ENCODE data around the gene AGAP2. TPM values are rescaled to one million over a fixed set of nuclear protein-coding genes. Genes with fewer than 3 reads are reported as not detected.

The AGAP2 gene
- total RNA-seq, 1 experiment from 2014 or later: 0.19 TPM

- Mint-ChIP-seq H3K27me3 (ENCODE audit: insufficient read depth, unreplicated experiment) (no peaks in the 10 kb centered on the region), H3K9me3 (ENCODE audit: unreplicated experiment) (no peaks in the 10 kb centered on the region), H3K4me1 (ENCODE audit: insufficient read depth, unreplicated experiment) (peaks cover 18% of the 10 kb centered on the region), H3K4me3 (ENCODE audit: unreplicated experiment) (no peak overlapping the region), H3K36me3 (ENCODE audit: insufficient read depth, unreplicated experiment) (peaks cover 25% of the 10 kb centered on the region), H3K27ac (ENCODE audit: low read depth, unreplicated experiment) (no peak overlapping the region)
- no TSS peak for BruUV-seq (replicated peaks)
- no peak for TF ChIP-seq CTCF (IDR thresholded peaks at IDR 0.05; ENCODE audit: unreplicated experiment)
- no peak for DNase-seq (ENCODE audit: unreplicated experiment)
- intact Hi-C loops (cut with micrococcal nuclease): no loop called here
- ChIA-PET POLR2A (interaction anchor here (1.2 to 2.0 kb wide), 2 partner anchors 14 to 23 kb away, joined by 3 to 8 read pairs; partner anchors contain the start of gene TSFM), CTCF (interaction anchor here (0.5 to 2.3 kb wide), 6 partner anchors 8 to 207 kb away, joined by 3 to 13 read pairs (median 4); partner anchors contain the start of gene CDK4)
These were observed 21.9 kb upstream of the AGAP2 start for GRCh38 chr12:57760347-57760982.

- H3K4me3 Mint-ChIP-seq (ENCODE audit: unreplicated experiment): no peak overlapping the region
- TF ChIP-seq CTCF (IDR thresholded peaks at IDR 0.05; ENCODE audit: unreplicated experiment): peak; percentile 33
- no peaks in the 10 kb centered on the region for H3K9me3 Mint-ChIP-seq (ENCODE audit: unreplicated experiment)
- CTCF ChIA-PET: interaction anchor here (0.6 to 2.3 kb wide), 20 partner anchors 8 to 1176 kb away, joined by 3 to 13 read pairs (median 4); partner anchors contain the start of genes EEF1AKMT3 and METTL1
- no peaks in the 10 kb centered on the region for H3K27me3 Mint-ChIP-seq (ENCODE audit: insufficient read depth, unreplicated experiment)
- no peak overlapping the region for H3K27ac Mint-ChIP-seq (ENCODE audit: low read depth, unreplicated experiment)
- DNase-seq (ENCODE audit: unreplicated experiment): peak; percentile 63
- peaks cover 21% of the 10 kb centered on the region for H3K4me1 Mint-ChIP-seq (ENCODE audit: insufficient read depth, unreplicated experiment)
- intact Hi-C loops (cut with micrococcal nuclease): no loop called here
- H3K36me3 Mint-ChIP-seq (ENCODE audit: insufficient read depth, unreplicated experiment): peaks cover 25% of the 10 kb centered on the region
- POLR2A ChIA-PET: interaction anchor here (0.6 to 2.0 kb wide), 5 partner anchors 13 to 49 kb away, joined by 3 to 8 read pairs (median 3); partner anchors contain the start of genes EEF1AKMT3, METTL1, TSFM and TSPAN31
- BruUV-seq (replicated peaks): no TSS peak
These were observed 20.9 kb upstream of the AGAP2 start for GRCh38 chr12:57759360-57759980.

- no peak overlapping the region for H3K27ac Mint-ChIP-seq (ENCODE audit: low read depth, unreplicated experiment)
- no peaks in the 10 kb centered on the region for H3K27me3 Mint-ChIP-seq (ENCODE audit: insufficient read depth, unreplicated experiment)
- H3K36me3 Mint-ChIP-seq (ENCODE audit: insufficient read depth, unreplicated experiment): peaks cover 19% of the 10 kb centered on the region
- peaks cover 20% of the 10 kb centered on the region for H3K4me1 Mint-ChIP-seq (ENCODE audit: insufficient read depth, unreplicated experiment)
- ChIA-PET POLR2A (interaction anchor here (0.9 to 2.0 kb wide), 3 partner anchors 13 to 24 kb away, joined by 3 to 8 read pairs (median 5); partner anchors contain the start of genes EEF1AKMT3, METTL1, TSFM and TSPAN31), CTCF (interaction anchor here (0.5 to 2.3 kb wide), 15 partner anchors 9 to 299 kb away, joined by 3 to 13 read pairs (median 4); partner anchors contain the start of gene GLI1)
- no peak for DNase-seq (ENCODE audit: unreplicated experiment)
- TF ChIP-seq CTCF (IDR thresholded peaks at IDR 0.05; ENCODE audit: unreplicated experiment): no peak
- intact Hi-C loops (cut with micrococcal nuclease): no loop called here
- no peak overlapping the region for H3K4me3 Mint-ChIP-seq (ENCODE audit: unreplicated experiment)
- no TSS peak for BruUV-seq (replicated peaks)
- no peaks in the 10 kb centered on the region for H3K9me3 Mint-ChIP-seq (ENCODE audit: unreplicated experiment)
These were observed 20.2 kb upstream of the AGAP2 start for GRCh38 chr12:57758552-57759359.

Measured in MCF 10A (cell line).